NOMO-1 (cell line): Measurements from ENCODE around the gene ABHD11.
"Not testable (repeated sequence)": the region's sequence is repeated elsewhere in the genome, so short reads cannot be mapped to it uniquely, and the experiment has no call there.

Experiments used
- DNase-seq, 2 experiments: peaks; one replicate each; lab custom pipeline; 2025; ENCODE audit not compliant: unreplicated experiment in 2 of 2; lab: John Stamatoyannopoulos, UW

ABHD11 gene

GRCh38 chr7:73720443-73720842, 18.2 kb downstream of the ABHD11 start:
- DNase-seq: not testable (repeated sequence)

- DNase-seq: no peak
Observed at GRCh38 chr7:73719806-73720169, 18.8 kb downstream of the ABHD11 start.

GRCh38 chr7:73718905-73719805, 19.4 kb downstream of the ABHD11 start, which contains the start of gene STX1A:
Gene STX1A, minus strand, starts transcription at chr7:73719669. Its CDS starts 38 bp downstream, at chr7:73719631.
- peak; percentile 79 to 86 for DNase-seq

- no peak for DNase-seq
Observed at GRCh38 chr7:73718438-73718881, 20.1 kb downstream of the ABHD11 start.

- DNase-seq: peak; percentile 99 to 100
Observed at GRCh38 chr7:73717991-73718405, 20.6 kb downstream of the ABHD11 start.

- no peak for DNase-seq
Observed at GRCh38 chr7:73717025-73717807, 21.4 kb downstream of the ABHD11 start.

- DNase-seq: no peak
Observed at GRCh38 chr7:73716318-73716890, 22.2 kb downstream of the ABHD11 start.

GRCh38 chr7:73715648-73716317, 22.8 kb downstream of the ABHD11 start:
- peak; percentile 99 for DNase-seq

GRCh38 chr7:73713319-73713718, 25.3 kb downstream of the ABHD11 start:
- DNase-seq: not testable (repeated sequence)

- DNase-seq: no peak
Observed at GRCh38 chr7:73712773-73713172, 25.8 kb downstream of the ABHD11 start.

GRCh38 chr7:73708961-73709549, 29.5 kb downstream of the ABHD11 start:
- no peak for DNase-seq

GRCh38 chr7:73707045-73707631, 31.5 kb downstream of the ABHD11 start:
- no peak for DNase-seq

- DNase-seq: no peak
Observed at GRCh38 chr7:73706126-73707044, 32.2 kb downstream of the ABHD11 start.

GRCh38 chr7:73705551-73705920, 33.1 kb downstream of the ABHD11 start:
- no peak for DNase-seq

GRCh38 chr7:73704640-73705550, 33.7 kb downstream of the ABHD11 start:
- no peak for DNase-seq

- DNase-seq: no peak
Observed at GRCh38 chr7:73703757-73704639, 34.6 kb downstream of the ABHD11 start.

- DNase-seq: no peak
Observed at GRCh38 chr7:73703225-73703624, 35.4 kb downstream of the ABHD11 start.
